HFFc6 (cell line): Measurements from ENCODE around the gene IQGAP2. TPM values are rescaled to one million over a fixed set of nuclear protein-coding genes. Genes with fewer than 3 reads are reported as not detected.
"Not testable (repeated sequence)": the region's sequence is repeated elsewhere in the genome, so short reads cannot be mapped to it uniquely, and the experiment has no call there.

ENCODE experiments used
- DNase-seq: peaks from one replicate; pipeline ENCODE4 v3.0.0-alpha.2; 2018
- H3K27ac Mint-ChIP-seq: 2 replicates; pipeline ENCODE4 v1.8.0; 2020; ENCODE audit warnings: mild to moderate bottlenecking, mixed read lengths
- H3K27me3 Mint-ChIP-seq: 2 replicates; pipeline ENCODE4 v1.8.0; 2021; ENCODE audit warnings: mild to moderate bottlenecking, moderate library complexity, mixed read lengths; ENCODE audit not compliant: insufficient read depth
- H3K36me3 Mint-ChIP-seq: 2 replicates; pipeline ENCODE4 v1.8.0; 2021; ENCODE audit warnings: low read depth, mixed read lengths
- H3K4me1 Mint-ChIP-seq: 2 replicates; pipeline ENCODE4 v1.8.0; 2020; ENCODE audit warnings: low read depth, mixed read lengths
- H3K4me3 Mint-ChIP-seq: 2 replicates; pipeline ENCODE4 v1.8.0; 2020; ENCODE audit warnings: mild to moderate bottlenecking, moderate library complexity, mixed read lengths
- H3K9me3 Mint-ChIP-seq: 2 replicates; pipeline ENCODE4 v1.8.0; 2020; ENCODE audit warnings: mild to moderate bottlenecking, mixed read lengths
- total RNA-seq, 6 experiments: library from RNA; stranded (reverse); fragmentation: NEBNext Ultra II Directional; extraction: Animal tissue kit (Norgen Biotek cat#: 25700); gene quantifications; 2 replicates in 1 of 6; 3 replicates in 5 of 6; pipeline ENCODE4 v1.2.3, GENCODE V29; 2021
- TF ChIP-seq, protein P1 (sequence below): fragments of 200-600 bp; sonication (generic); IDR thresholded peaks from 2 replicates; pipeline ENCODE4 v1.5.0; 2021; ENCODE audit warnings: antibody characterized with exemption, mild to moderate bottlenecking

Gene IQGAP2
- total RNA-seq, 6 experiments from 2014 or later = 0.09 to 0.47 (median 0.21) TPM; not detected in 1

DNA sequence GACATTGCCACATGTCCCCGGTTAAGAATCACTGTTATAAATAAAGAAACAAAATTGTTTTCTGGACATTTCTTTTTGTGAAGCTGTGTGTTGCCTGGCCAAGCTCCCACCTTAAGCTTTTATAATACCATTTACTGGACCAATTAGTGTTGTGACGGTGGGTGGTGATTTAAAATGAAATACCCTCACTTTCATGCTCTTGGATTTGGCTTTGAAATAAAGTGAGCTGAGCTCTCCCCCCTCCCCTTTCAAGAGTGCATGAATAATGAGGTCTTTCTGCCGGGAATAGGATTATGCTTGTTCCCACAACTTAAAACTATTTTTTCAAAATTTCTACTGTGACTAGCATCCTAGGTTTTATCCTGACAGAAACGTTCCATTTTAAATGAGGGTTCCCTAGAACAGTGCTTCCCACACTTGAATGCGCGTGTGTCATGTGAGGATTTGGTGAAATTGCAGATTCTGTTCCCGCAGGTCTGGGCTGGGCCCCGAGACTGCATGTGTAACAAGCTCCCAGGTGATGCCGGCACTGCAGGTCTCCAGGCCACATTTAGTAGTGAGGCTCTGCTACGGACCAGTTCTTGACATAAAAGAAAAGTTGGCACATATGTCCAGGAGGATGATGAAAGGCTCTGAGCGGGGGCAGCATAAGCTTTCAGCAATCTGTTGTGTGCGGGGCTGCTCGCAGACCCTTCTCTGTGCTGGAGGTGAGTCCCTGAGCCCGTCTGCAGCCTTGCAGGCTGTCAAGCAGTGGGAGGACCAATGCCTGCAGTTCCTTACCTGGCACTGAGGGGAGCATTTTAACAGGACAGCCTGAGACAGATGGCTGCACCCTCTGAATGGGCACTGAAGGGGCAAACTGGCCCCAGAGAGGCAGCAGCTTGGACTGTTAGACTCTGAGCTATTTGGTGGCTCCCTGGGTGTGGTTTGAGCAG, 24.4 kb downstream of the IQGAP2 start:
- Mint-ChIP-seq H3K9me3 (no peaks in the 10 kb centered on the region), H3K27me3 (peaks cover 36% of the 10 kb centered on the region), H3K4me3 (no peak overlapping the region), H3K27ac (no peak overlapping the region), H3K36me3 (no peaks in the 10 kb centered on the region), H3K4me1 (no peaks in the 10 kb centered on the region)
- TF ChIP-seq, protein P1, sequence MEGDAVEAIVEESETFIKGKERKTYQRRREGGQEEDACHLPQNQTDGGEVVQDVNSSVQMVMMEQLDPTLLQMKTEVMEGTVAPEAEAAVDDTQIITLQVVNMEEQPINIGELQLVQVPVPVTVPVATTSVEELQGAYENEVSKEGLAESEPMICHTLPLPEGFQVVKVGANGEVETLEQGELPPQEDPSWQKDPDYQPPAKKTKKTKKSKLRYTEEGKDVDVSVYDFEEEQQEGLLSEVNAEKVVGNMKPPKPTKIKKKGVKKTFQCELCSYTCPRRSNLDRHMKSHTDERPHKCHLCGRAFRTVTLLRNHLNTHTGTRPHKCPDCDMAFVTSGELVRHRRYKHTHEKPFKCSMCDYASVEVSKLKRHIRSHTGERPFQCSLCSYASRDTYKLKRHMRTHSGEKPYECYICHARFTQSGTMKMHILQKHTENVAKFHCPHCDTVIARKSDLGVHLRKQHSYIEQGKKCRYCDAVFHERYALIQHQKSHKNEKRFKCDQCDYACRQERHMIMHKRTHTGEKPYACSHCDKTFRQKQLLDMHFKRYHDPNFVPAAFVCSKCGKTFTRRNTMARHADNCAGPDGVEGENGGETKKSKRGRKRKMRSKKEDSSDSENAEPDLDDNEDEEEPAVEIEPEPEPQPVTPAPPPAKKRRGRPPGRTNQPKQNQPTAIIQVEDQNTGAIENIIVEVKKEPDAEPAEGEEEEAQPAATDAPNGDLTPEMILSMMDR = no peak
- DNase-seq = no peak

DNA sequence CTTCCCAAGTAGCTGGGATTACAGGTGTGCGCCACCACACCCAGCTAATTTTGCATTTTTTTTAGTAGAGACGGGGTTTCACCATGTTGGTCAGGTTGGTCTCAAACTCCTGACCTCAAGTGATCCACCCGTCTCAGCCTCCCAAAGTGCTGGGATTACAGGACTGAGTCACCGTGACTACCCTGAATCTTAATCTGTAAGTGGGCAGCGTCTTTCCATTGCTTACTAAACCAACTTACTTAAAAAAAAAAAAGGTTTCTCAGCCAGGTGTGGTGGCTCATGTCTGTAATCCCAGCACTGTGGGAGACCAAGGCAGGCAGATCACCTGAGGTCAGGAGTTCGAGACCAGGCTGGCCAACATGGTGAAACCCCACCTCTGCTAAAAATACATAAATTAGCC, 25.5 kb downstream of the IQGAP2 start:
- H3K9me3 Mint-ChIP-seq, H3K4me1 Mint-ChIP-seq, H3K27ac Mint-ChIP-seq, H3K36me3 Mint-ChIP-seq, DNase-seq, H3K4me3 Mint-ChIP-seq: not testable (repeated sequence)
- peaks cover 28% of the 10 kb centered on the region for H3K27me3 Mint-ChIP-seq

GRCh38 chr5:76433261-76433660, 30.2 kb downstream of the IQGAP2 start:
- H3K27ac Mint-ChIP-seq = no peak overlapping the region
- no peaks in the 10 kb centered on the region for H3K36me3 Mint-ChIP-seq
- DNase-seq = no peak
- peaks cover 9% of the 10 kb centered on the region; the same call in 1 of the 2 replicates for H3K27me3 Mint-ChIP-seq
- no peaks in the 10 kb centered on the region for H3K4me1 Mint-ChIP-seq
- no peaks in the 10 kb centered on the region for H3K9me3 Mint-ChIP-seq
- TF ChIP-seq, protein P1 = no peak
- H3K4me3 Mint-ChIP-seq = no peak overlapping the region

DNA sequence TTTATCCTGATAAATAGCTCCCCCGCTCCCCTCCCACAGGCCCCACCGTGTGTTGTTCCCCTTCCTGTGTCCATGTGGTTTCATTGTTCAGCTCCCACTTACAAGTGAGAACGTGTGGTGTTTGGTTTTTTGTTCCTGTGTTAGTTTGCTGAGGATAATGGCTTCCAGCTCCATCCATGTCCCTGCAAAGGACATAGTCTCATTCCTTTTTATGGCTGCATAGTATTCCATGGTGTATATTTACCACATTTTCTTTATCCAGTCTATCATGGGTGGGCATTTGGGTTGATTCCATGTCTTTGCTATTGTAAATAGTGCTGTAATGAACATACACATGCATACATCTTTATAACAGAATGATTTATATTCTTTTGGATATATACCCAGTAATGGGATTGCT, 34.4 kb downstream of the IQGAP2 start:
- not testable (repeated sequence) for H3K27ac Mint-ChIP-seq, H3K9me3 Mint-ChIP-seq, H3K36me3 Mint-ChIP-seq, H3K4me3 Mint-ChIP-seq, H3K4me1 Mint-ChIP-seq, DNase-seq, H3K27me3 Mint-ChIP-seq

GRCh38 chr5:76438025-76438424, 34.9 kb downstream of the IQGAP2 start:
- no peak overlapping the region for H3K27ac Mint-ChIP-seq
- H3K9me3 Mint-ChIP-seq = no peaks in the 10 kb centered on the region
- DNase-seq = no peak
- no peaks in the 10 kb centered on the region; the same call in 1 of the 2 replicates for H3K27me3 Mint-ChIP-seq
- TF ChIP-seq, protein P1 = no peak
- H3K36me3 Mint-ChIP-seq = no peaks in the 10 kb centered on the region
- H3K4me1 Mint-ChIP-seq = no peaks in the 10 kb centered on the region
- H3K4me3 Mint-ChIP-seq = no peak overlapping the region

GRCh38 chr5:76439201-76439600, 36.1 kb downstream of the IQGAP2 start:
- no peak for DNase-seq

More at GRCh38 chr5:76439201-76439600, 36.1 kb downstream of the IQGAP2 start:
- H3K4me3 Mint-ChIP-seq = no peak overlapping the region
- H3K27ac Mint-ChIP-seq = no peak overlapping the region
- no peaks in the 10 kb centered on the region for H3K36me3 Mint-ChIP-seq
- no peaks in the 10 kb centered on the region; the same call in 1 of the 2 replicates for H3K27me3 Mint-ChIP-seq
- no peaks in the 10 kb centered on the region for H3K4me1 Mint-ChIP-seq
- TF ChIP-seq, protein P1 = no peak
- no peaks in the 10 kb centered on the region for H3K9me3 Mint-ChIP-seq
